Liver (tissue), 9 donors: ENCODE data around the gene GNAT2. TPM values are rescaled to one million over a fixed set of nuclear protein-coding genes. Genes with fewer than 3 reads are reported as not detected.

Experiments used
- DNase-seq: peaks from one replicate; pipeline ENCODE4 v3.0.0-alpha.2; 2017; ENCODE audit warnings: low spot score
- H3K27ac ChIP-seq, 2 donors: one replicate each; pipeline ENCODE4 v1.7.0; 2013; ENCODE audit warnings: inconsistent platforms in 2 of 2, low read length in 2 of 2, control low read depth in 1 of 2, low read depth in 1 of 2, mild to moderate bottlenecking in 1 of 2
- H3K27me3 ChIP-seq, 4 donors: one replicate each; pipeline versions ENCODE4 v1.6.1 to v1.7.0; 2013; ENCODE audit warnings: low read length in 3 of 4, inconsistent platforms in 1 of 4, mild to moderate bottlenecking in 1 of 4, moderate library complexity in 1 of 4; ENCODE audit not compliant: control insufficient read depth in 4 of 4, insufficient read depth in 4 of 4
- H3K36me3 ChIP-seq, 4 donors: one replicate each; pipeline versions ENCODE4 v1.6.1 to v1.7.0; 2013; ENCODE audit warnings: low read length in 3 of 4, mild to moderate bottlenecking in 3 of 4, low read depth in 1 of 4, moderate library complexity in 1 of 4; ENCODE audit not compliant: control insufficient read depth in 4 of 4, insufficient read depth in 3 of 4
- H3K4me1 ChIP-seq, 4 donors: one replicate each; pipeline versions ENCODE4 v1.6.1 to v1.7.0; 2013; ENCODE audit warnings: low read length in 3 of 4, mild to moderate bottlenecking in 3 of 4, moderate library complexity in 1 of 4; ENCODE audit not compliant: control insufficient read depth in 4 of 4, insufficient read depth in 4 of 4
- H3K4me3 ChIP-seq, 3 donors: one replicate each; pipeline versions ENCODE4 v1.6.1 to v1.7.0; 2013; ENCODE audit warnings: low read length in 3 of 3, control low read depth in 1 of 3, low read depth in 1 of 3, mild to moderate bottlenecking in 1 of 3
- H3K9ac ChIP-seq, 2 donors: one replicate each; pipeline ENCODE4 v1.7.0; 2013; ENCODE audit warnings: low read length in 2 of 2, mild to moderate bottlenecking in 2 of 2, moderate library complexity in 2 of 2, control low read depth in 1 of 2, low read depth in 1 of 2
- H3K9me3 ChIP-seq, 4 donors: one replicate each; pipeline versions ENCODE4 v1.6.1 to v1.7.0; 2013; ENCODE audit warnings: low read length in 3 of 4; ENCODE audit not compliant: control insufficient read depth in 4 of 4
- EGR1 ChIP-seq, 2 donors: IDR thresholded peaks; 2 replicates each; pipeline ENCODE4 v1.6.1; 2016 to 2018; ENCODE audit warnings: antibody characterized with exemption in 2 of 2, low read depth in 2 of 2
- FOXA1 ChIP-seq: IDR thresholded peaks from 2 replicates; pipeline ENCODE4 v1.6.1; 2016; ENCODE audit warnings: antibody characterized with exemption
- FOXA2 ChIP-seq: IDR thresholded peaks from 2 replicates; pipeline ENCODE4 v1.6.1; 2016; ENCODE audit warnings: antibody characterized with exemption
- GABPA ChIP-seq, 2 donors: IDR thresholded peaks in 1 of 2; conservative IDR thresholded peaks in 1 of 2; 2 replicates each; pipeline ENCODE4 v1.6.1; 2016; ENCODE audit warnings: antibody characterized with exemption in 2 of 2, mild to moderate bottlenecking in 1 of 2, moderate library complexity in 1 of 2
- HNF4A ChIP-seq, 2 donors: conservative IDR thresholded peaks; 2 replicates each; pipeline ENCODE4 v1.6.1; 2016; ENCODE audit warnings: antibody characterized with exemption in 2 of 2, mild to moderate bottlenecking in 2 of 2
- JUND ChIP-seq, 2 donors: IDR thresholded peaks; 2 replicates each; pipeline ENCODE4 v1.6.1; 2016; ENCODE audit warnings: antibody characterized with exemption in 2 of 2
- NR2F2 ChIP-seq: IDR thresholded peaks from 2 replicates; pipeline ENCODE4 v1.6.1; 2016; ENCODE audit warnings: antibody characterized with exemption
- RAD21 ChIP-seq, 2 donors: IDR thresholded peaks; 2 replicates each; pipeline ENCODE4 v1.6.1; 2016; ENCODE audit warnings: antibody characterized with exemption in 2 of 2, mild to moderate bottlenecking in 2 of 2
- REST ChIP-seq: IDR thresholded peaks from 2 replicates; pipeline ENCODE4 v1.6.1; 2016; ENCODE audit warnings: antibody characterized with exemption, mild to moderate bottlenecking
- SP1 ChIP-seq: IDR thresholded peaks from 2 replicates; pipeline ENCODE4 v1.6.1; 2018; ENCODE audit warnings: antibody characterized with exemption, mild to moderate bottlenecking
- TAF1 ChIP-seq: conservative IDR thresholded peaks from 2 replicates; pipeline ENCODE4 v1.6.1; 2016; ENCODE audit warnings: antibody characterized with exemption, mild to moderate bottlenecking
- YY1 ChIP-seq: IDR thresholded peaks from 2 replicates; pipeline ENCODE4 v1.6.1; 2016; ENCODE audit warnings: antibody characterized with exemption, mild to moderate bottlenecking
- ZBTB33 ChIP-seq: IDR thresholded peaks from 2 replicates; pipeline ENCODE4 v1.6.1; 2016; ENCODE audit warnings: antibody characterized with exemption
- WGBS: extraction: QIAGEN DNeasy Blood & Tissue Kit; methylation state at CpG from one replicate; pipeline ENCODE4 v1.1.7; 2013; 5-methylcytosine and 5-hydroxymethylcytosine counted together
- polyA plus RNA-seq, 2 donors: library from polyadenylated mRNA; stranded (reverse) in 1 of 2; unstranded in 1 of 2; fragments of 200-250 nt in 1 of 2; fragments of >200 nt in 1 of 2; fragmentation: Nextera tagmentation in 1 of 2; extraction: Ambion mirVana in 1 of 2; gene quantifications; one replicate each; pipeline versions ENCODE4 v1.2.1 to v1.2.3, GENCODE V29; 2013 to 2015
- total RNA-seq, 2 donors: library from RNA; depleted of rRNA; stranded (reverse); fragments of >200 nt; gene quantifications; one replicate each; pipeline ENCODE4 v1.2.3, GENCODE V29; 2014
- donor health status: healthy.
- donor health status: healthy.
- donor health status: healthy.
- donor health status: healthy.
- donor health status: healthy.

The GNAT2 gene
- total and polyA plus RNA-seq, 4 donors = 0.09 to 0.17 (median 0.17) TPM; not detected in 1

- H3K4me3 ChIP-seq = no peak overlapping the region
- DNase-seq = peak; percentile 28
- H3K27ac ChIP-seq = no peak overlapping the region
- H3K9me3 ChIP-seq = no peaks in the 10 kb centered on the region
- TF ChIP-seq JUND (IDR thresholded peaks at IDR 0.05) = no peak
- no peak for TF ChIP-seq NR2F2
- TF ChIP-seq YY1 = no peak
- peaks cover 0 to 9% (median 4%) of the 10 kb centered on the region in 4 donors for H3K4me1 ChIP-seq
- WGBS = 73% methylated on average over 13 of the region's 13 CpGs
- H3K27me3 ChIP-seq = no peaks in the 10 kb centered on the region
- H3K9ac ChIP-seq = no peak overlapping the region
- H3K36me3 ChIP-seq = peaks cover 3 to 18% (median 6%) of the 10 kb centered on the region in 4 donors
Measured at GRCh38 chr1:109634771-109635750, 15.6 kb upstream of the GNAT2 start.

GRCh38 chr1:109634292-109634691 is 14.9 kb upstream of the GNAT2 start:
- H3K27ac ChIP-seq = no peak overlapping the region
- 82% methylated on average over 6 of the region's 6 CpGs for WGBS

More at GRCh38 chr1:109634292-109634691, 14.9 kb upstream of the GNAT2 start:
- Histone ChIP-seq H3K9ac (no peak overlapping the region), H3K9me3 (no peaks in the 10 kb centered on the region), H3K36me3 (peaks cover 5 to 26% (median 8%) of the 10 kb centered on the region in 4 donors), H3K4me1 (peaks cover 0 to 9% (median 4%) of the 10 kb centered on the region in 4 donors), H3K4me3 (no peak overlapping the region), H3K27me3 (no peaks in the 10 kb centered on the region)
- DNase-seq = no peak
- TF ChIP-seq SP1 (no peak), REST (no peak), HNF4A (conservative IDR thresholded peaks at IDR 0.05) (no peak), FOXA2 (no peak), JUND (IDR thresholded peaks at IDR 0.05) (no peak), ZBTB33 (no peak), GABPA (IDR thresholded peaks at IDR 0.05 in 1 of 2, conservative IDR thresholded peaks at IDR 0.05 in 1 of 2) (no peak), TAF1 (no peak), EGR1 (IDR thresholded peaks at IDR 0.05; ENCODE audit: low read depth in 2 of 2) (no peak), FOXA1 (no peak), RAD21 (IDR thresholded peaks at IDR 0.05) (no peak)
